Measurements from ENCODE around the gene EBF3. TPM values are rescaled to one million over a fixed set of nuclear protein-coding genes. Genes with fewer than 3 reads are reported as not detected.

Gene EBF3
- total RNA-seq, 6 experiments from 2014 or later: 0.12 TPM; not detected in 5

GRCh38 chr10:129863201-129863663 lies 100.8 kb downstream of the EBF3 start:
- DNase-seq (no peak), ATAC-seq (no peak)
- TF ChIP-seq POLR2A (IDR thresholded peaks at IDR 0.05): no peak
- no peak for TF ChIP-seq CTCF (IDR thresholded peaks at IDR 0.05)
- H3K36me3 ChIP-seq: no peaks in the 10 kb centered on the region
- H3K27ac ChIP-seq: no peak overlapping the region
- H3K9me3 ChIP-seq: no peaks in the 10 kb centered on the region
- no peaks in the 10 kb centered on the region for H3K4me1 ChIP-seq
- intact Hi-C loops (cut with DNase I): no loop called here
- H3K27me3 ChIP-seq: no peaks in the 10 kb centered on the region
- H3K4me3 ChIP-seq: no peak overlapping the region
- 51% methylated on average over 8 of the region's 15 CpGs for WGBS (ENCODE audit: insufficient coverage, low coverage, low lambda C conversion rate, missing lambda C conversion rate)

GRCh38 chr10:129861776-129862531 lies 102.1 kb downstream of the EBF3 start:
- WGBS (ENCODE audit: insufficient coverage, low coverage, low lambda C conversion rate, missing lambda C conversion rate): 73% methylated on average over 13 of the region's 22 CpGs
- Histone ChIP-seq H3K4me3 (no peak overlapping the region), H3K27ac (no peak overlapping the region), H3K9me3 (no peaks in the 10 kb centered on the region), H3K36me3 (no peaks in the 10 kb centered on the region), H3K4me1 (no peaks in the 10 kb centered on the region), H3K27me3 (no peaks in the 10 kb centered on the region)
- intact Hi-C loops (cut with DNase I): no loop called here
- DNase-seq (no peak), ATAC-seq (no peak)
- no peak for TF ChIP-seq POLR2A (IDR thresholded peaks at IDR 0.05)
- TF ChIP-seq CTCF (IDR thresholded peaks at IDR 0.05): no peak

GRCh38 chr10:129860396-129860795 lies 103.7 kb downstream of the EBF3 start:
- intact Hi-C loops (cut with DNase I): no loop called here
- 64% methylated on average over 6 of the region's 9 CpGs for WGBS (ENCODE audit: insufficient coverage, low coverage, low lambda C conversion rate, missing lambda C conversion rate)

GRCh38 chr10:129859536-129859935 lies 104.5 kb downstream of the EBF3 start:
- no peak for TF ChIP-seq CTCF (IDR thresholded peaks at IDR 0.05)
- TF ChIP-seq POLR2A (IDR thresholded peaks at IDR 0.05): no peak
- H3K4me1 ChIP-seq: no peaks in the 10 kb centered on the region
- ATAC-seq (no peak), DNase-seq (no peak)
- H3K27me3 ChIP-seq: no peaks in the 10 kb centered on the region
- H3K36me3 ChIP-seq: no peaks in the 10 kb centered on the region
- WGBS (ENCODE audit: insufficient coverage, low coverage, low lambda C conversion rate, missing lambda C conversion rate): 84% methylated on average over 2 of the region's 7 CpGs
- no peak overlapping the region for H3K4me3 ChIP-seq
- intact Hi-C loops (cut with DNase I): no loop called here
- H3K27ac ChIP-seq: no peak overlapping the region
- no peaks in the 10 kb centered on the region for H3K9me3 ChIP-seq

More at GRCh38 chr10:129860396-129860795, 103.7 kb downstream of the EBF3 start:
- Histone ChIP-seq H3K4me3 (no peak overlapping the region), H3K27me3 (no peaks in the 10 kb centered on the region), H3K4me1 (no peaks in the 10 kb centered on the region), H3K27ac (no peak overlapping the region), H3K36me3 (no peaks in the 10 kb centered on the region), H3K9me3 (no peaks in the 10 kb centered on the region)
- TF ChIP-seq CTCF (IDR thresholded peaks at IDR 0.05) (no peak), POLR2A (IDR thresholded peaks at IDR 0.05) (no peak)
- no peak for ATAC-seq
- no peak for DNase-seq
